OCI-LY1 (cell line): ENCODE measurements around the gene TBC1D22B.

Source experiments
- CTCF ChIP-seq: fragments of 200-600 bp; sonication (generic), shearing (Covaris generic); IDR thresholded peaks from 2 replicates; pipeline ENCODE4 v1.5.1; 2017; ENCODE audit warnings: mild to moderate bottlenecking, antibody characterized with exemption, low read length, moderate library complexity, mixed read lengths
- EZH2 ChIP-seq: fragments of 200-600 bp; sonication (generic), shearing (Covaris generic); IDR thresholded peaks from 2 replicates; pipeline ENCODE4 v1.8.0; 2017; ENCODE audit warnings: borderline replicate concordance, mixed run types, mild to moderate bottlenecking, antibody characterized with exemption, low read length, moderate library complexity, mixed read lengths

GRCh38 chr6:37212268-37212667 lies 45.3 kb upstream of the TBC1D22B start:
- TF ChIP-seq CTCF (no peak), EZH2 (no peak)
